SIG-M5 (cell line): Measurements from ENCODE around the gene MEGF9.
"Not testable (repeated sequence)": the region's sequence is repeated elsewhere in the genome, so short reads cannot be mapped to it uniquely, and the experiment has no call there.

ENCODE experiments used
- DNase-seq: peaks from one replicate; lab custom pipeline; 2025; lab: John Stamatoyannopoulos, UW

MEGF9 gene

DNA sequence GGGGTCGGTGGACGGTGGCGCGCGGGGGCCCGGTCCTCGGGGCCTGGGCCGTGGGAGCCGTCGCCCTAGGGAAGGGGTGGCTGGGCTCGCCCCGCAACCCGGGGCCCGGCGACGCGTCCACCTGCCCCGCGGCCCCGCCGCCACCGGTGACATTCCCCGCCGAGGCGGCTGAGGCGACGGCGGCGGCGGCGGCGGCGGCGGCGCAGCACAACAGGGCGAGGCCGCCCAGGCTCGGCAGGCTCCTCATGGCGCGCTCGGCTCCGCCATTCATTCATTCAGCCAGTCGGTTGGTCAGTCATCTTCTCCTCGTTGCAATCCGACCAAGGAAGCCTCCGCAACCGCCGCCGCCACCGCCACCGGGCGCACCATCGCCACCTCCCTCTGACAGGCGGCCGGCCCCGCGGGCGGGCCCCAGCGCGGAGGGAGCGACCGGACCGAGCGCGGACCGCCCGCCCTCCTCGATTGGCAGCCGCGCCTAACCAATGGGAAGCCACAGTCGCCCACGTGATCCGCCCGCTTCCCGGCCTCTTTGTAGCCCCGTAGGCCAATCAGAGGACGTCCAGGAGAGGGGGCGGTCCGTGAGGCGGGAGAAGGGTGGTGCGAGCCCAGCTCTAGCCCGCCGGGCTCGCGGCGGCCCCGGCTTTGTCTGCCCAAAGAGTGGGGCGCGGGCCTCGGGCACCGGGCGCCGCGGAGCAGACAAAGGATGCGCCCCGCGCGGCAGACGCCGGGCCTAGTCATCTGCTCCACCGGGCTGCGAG is at the start of gene MEGF9:
Gene MEGF9 (minus strand): TSS at position 383 of the 758 bp plus-strand sequence. CDS start 112 bp downstream, at position 271.
- DNase-seq, result peak; percentile 88

GRCh38 chr9:120761006-120761405 is 46.7 kb upstream of the MEGF9 start:
- DNase-seq, result no peak

DNA sequence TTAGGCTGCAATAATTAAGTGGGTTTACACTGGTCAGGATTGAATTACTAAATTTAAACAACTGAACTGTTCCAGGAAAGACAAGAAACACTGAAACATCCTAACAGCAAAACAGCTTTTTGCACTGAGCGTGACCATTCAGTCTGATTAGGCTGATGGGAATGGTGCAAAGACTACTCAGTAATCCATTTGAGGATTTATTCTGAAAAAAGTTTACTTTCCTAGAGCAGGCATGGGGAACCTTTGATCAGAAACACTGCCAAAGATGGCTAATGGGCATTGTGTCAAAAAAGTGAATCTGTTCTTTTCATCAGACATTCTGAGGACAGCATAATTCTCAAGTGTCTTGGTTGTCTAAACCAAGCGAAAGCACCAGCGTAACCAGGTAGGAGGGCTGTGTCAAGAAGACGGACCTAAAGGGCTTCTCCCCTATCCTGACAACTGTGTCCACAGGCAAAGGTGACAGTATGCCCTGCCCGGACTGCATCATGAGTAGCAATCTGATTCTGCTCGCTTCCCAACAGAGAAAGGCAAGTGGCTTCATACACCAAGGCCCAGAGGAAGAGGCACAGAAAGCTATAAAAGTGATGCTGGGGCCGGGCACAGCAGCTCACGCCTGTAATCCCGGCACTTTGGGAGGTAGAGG is 45.6 kb upstream of the MEGF9 start:
- no peak for DNase-seq

- no peak for DNase-seq
Observed at GRCh38 chr9:120758544-120758943, 44.3 kb upstream of the MEGF9 start.

DNA sequence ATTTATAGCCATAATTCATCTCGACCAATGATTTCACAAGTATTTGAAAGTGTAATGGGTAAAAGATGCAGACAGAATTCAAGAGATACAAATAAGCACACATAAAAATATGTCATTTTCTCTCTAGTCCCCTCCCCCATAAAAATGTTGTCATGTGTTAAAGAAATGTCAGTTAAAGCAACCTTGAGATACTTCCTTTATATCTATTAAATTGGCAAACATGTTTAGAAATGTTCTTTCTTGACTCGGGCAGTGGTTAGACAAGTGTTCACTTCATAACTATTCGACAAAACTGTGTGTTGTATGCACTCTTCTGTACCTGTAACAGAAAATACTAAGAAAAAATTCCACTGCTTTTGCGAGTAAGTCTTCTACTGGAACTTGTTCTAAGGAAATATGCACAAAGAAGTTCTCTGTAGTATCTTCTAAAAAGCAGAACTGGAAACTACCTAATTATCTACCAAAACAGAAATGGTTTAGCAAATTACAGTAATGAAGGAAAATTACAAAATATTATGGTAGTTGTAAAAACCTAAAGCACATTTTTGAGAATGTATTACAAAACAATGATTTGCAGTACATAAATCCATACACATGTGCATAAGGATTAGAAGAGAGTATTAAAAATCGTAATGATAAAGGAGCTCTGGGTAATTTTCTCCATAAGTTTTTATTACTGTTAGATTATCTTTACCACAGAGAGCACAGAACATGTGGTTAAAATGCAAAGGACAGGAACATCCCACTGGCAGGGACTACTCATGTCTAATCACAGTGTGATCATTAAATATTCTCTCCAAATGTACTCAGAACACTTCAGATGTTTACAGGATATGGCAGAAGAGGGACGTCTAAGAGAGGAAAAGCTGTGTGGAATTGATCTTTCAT is 43.0 kb upstream of the MEGF9 start:
- DNase-seq, result no peak

DNA sequence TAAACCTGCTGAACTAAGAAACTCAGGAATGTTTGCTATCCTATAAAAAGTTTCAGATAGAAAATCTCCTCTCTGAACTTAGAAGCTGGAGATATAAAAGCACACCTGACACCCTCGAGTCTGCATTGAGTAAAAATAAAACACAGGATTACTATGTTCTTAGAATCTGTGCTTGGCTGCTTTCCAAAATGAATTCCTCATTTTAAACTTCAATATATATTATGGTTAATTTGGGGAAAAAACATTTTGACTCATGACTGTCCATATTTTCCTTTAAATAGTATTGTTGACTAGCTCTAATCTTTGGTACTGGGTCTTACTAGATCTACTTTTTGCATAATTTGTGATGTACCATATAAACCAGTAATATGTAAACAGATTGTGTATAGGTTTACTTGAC is 42.3 kb upstream of the MEGF9 start:
- DNase-seq, result no peak

DNA sequence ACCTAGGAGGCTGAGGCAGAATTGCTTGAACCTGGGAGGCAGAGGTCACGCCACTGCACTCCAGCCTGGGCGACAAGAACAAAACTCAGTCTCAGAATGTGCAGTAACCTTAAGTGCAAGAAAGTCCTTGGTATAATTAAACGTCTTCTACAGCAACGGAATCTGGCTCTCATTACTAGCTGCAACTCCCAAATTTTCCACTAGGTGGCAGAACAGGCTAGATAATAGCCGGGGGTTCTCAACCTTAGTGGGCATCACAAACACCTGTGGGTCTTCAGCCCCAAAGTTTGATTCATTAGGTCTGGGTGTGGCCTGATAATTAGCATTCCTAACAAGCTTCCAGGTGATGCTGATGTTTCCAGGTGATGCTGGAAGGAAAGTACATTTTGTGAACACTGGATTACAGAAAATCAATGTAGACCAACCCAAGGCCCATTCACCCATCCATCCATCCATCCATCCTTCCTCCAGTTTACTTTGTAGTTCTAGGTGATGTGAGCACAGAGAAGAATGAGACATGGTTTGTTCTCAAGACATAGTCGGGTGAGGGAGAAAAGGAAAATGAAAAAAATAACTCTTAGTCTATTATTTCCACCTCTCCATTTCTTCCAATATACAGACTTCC is 41.7 kb upstream of the MEGF9 start:
- no peak for DNase-seq

GRCh38 chr9:120755044-120755443 is 40.8 kb upstream of the MEGF9 start:
- no peak for DNase-seq

DNA sequence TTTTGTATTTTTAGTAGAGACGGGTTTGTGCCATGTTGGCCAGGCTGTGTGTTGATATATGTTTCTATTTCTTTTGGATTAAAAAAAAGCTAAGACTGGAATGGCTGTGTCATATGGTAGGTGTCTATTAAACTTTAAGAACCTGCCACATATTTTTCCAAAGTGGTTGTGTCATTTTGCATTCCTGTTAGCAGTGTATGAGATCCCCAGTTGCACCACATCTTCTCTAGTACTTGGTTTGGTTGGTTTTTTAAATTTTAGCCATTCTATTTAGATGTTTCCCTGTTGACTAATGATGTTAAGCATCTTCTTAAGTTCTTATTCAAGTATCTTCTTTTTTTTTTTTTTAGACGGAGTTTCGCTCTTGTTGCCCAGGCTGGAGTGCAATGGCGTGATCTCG is 36.2 kb upstream of the MEGF9 start:
- DNase-seq, result no peak

DNA sequence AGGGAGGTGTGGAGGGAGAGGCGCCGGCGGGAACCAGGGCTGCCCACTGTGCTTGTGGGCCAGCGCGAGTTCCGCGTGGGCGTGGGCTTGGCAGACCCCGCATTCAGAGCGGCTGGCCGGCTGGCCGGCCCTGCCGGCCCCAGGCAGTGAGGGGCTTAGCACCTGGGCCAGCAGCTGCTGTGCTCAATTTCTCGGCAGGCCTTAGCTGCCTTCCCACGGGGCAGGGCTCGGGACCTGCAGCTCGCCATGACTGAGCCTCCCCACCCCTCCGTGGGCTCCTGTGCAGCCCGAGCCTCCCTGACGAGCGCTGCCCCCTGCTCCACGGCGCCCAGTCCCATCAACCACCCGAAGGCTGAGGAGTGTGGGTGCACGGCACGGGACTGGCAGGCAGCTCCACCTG is 32.1 kb upstream of the MEGF9 start:
- not testable (repeated sequence) for DNase-seq

GRCh38 chr9:120745278-120745677 is 31.0 kb upstream of the MEGF9 start:
- DNase-seq, result no peak

GRCh38 chr9:120742951-120743416 is 28.7 kb upstream of the MEGF9 start:
- DNase-seq, result no peak

GRCh38 chr9:120741701-120742100 is 27.4 kb upstream of the MEGF9 start:
- DNase-seq, result no peak

DNA sequence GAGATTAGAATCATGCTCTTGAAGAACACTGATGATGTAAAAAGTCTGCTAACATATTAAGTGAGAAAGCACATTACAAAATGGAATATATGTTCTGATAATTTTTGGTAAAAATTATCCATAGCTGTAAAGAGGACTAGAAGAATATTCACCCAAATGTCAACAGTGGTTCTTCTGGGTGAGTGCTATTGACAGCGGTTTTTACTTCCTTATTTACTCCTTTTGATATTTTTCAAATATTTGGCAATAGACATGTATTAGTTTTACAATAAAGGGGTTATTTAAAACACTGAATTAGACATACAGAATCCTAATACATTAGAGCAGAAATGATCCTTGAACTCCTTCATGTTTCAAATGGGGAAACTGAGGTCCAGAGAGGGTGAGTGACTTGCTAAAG is 26.9 kb upstream of the MEGF9 start:
- DNase-seq, result no peak

- no peak for DNase-seq
Observed at GRCh38 chr9:120740132-120740531, 25.9 kb upstream of the MEGF9 start.

- DNase-seq, result no peak
Observed at GRCh38 chr9:120737416-120738165, 23.3 kb upstream of the MEGF9 start.

GRCh38 chr9:120736881-120737280 is 22.6 kb upstream of the MEGF9 start:
- DNase-seq, result no peak

GRCh38 chr9:120735415-120736126 is 21.3 kb upstream of the MEGF9 start:
- peak; percentile 96 for DNase-seq

DNA sequence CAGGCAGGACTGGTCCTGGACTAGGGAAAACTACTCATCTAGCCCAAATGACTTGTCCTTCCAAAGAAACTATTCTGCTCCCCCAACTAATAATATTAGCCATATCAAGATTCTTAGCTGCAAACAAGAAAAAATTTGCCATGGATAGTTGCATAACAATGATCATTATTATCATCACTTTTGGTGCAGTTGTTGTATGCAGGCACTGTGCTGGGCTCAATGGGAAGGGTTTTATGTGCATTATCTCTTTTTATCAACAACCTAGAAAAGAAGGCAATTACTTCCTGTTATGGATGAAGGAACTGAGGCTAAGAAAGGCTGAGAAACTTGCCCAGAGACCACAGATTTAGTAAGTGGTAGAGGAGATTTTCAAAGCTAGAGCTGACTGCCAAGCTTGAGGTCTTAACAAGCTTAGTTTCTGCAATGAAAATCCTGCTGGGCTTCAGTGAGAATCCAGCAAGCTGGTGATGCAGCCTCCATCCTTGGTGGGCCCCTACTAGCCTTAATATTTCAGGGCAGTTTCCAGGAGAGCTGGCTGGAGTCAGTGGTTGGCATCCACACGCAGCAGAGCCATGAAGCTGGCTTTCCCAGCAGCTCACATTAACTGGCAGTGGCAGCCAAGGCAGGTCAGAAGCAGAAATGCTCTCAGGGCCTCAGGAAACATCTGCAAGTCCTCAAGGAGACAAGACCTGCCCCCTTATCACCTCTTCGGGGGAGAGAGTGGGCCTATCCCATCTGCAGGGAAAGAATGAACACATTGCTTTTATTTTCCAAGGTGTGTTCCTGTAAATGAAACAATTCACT is 20.5 kb upstream of the MEGF9 start:
- no peak for DNase-seq

- no peak for DNase-seq
Observed at GRCh38 chr9:120733190-120733589, 18.9 kb upstream of the MEGF9 start.
